Right renal cortex interstitium (tissue), 3 donors: ENCODE data around the gene HIPK2. TPM values are rescaled to one million over a fixed set of nuclear protein-coding genes. Genes with fewer than 3 reads are reported as not detected.

Source experiments
- DNase-seq, 3 donors: peaks; one replicate each; pipeline ENCODE4 v3.0.0-alpha.2; 2013; ENCODE audit warnings: low read depth in 3 of 3, low spot score in 2 of 3
- polyA plus RNA-seq, 3 donors: library from polyadenylated mRNA; unstranded; fragments of 120-200 nt; gene quantifications; one replicate each; pipeline ENCODE4 v1.2.1, GENCODE V29; 2013; ENCODE audit not compliant: insufficient read length in 3 of 3

HIPK2 gene
- polyA plus RNA-seq, 3 donors: 81.5 to 88.7 (median 87.6) TPM

DNA sequence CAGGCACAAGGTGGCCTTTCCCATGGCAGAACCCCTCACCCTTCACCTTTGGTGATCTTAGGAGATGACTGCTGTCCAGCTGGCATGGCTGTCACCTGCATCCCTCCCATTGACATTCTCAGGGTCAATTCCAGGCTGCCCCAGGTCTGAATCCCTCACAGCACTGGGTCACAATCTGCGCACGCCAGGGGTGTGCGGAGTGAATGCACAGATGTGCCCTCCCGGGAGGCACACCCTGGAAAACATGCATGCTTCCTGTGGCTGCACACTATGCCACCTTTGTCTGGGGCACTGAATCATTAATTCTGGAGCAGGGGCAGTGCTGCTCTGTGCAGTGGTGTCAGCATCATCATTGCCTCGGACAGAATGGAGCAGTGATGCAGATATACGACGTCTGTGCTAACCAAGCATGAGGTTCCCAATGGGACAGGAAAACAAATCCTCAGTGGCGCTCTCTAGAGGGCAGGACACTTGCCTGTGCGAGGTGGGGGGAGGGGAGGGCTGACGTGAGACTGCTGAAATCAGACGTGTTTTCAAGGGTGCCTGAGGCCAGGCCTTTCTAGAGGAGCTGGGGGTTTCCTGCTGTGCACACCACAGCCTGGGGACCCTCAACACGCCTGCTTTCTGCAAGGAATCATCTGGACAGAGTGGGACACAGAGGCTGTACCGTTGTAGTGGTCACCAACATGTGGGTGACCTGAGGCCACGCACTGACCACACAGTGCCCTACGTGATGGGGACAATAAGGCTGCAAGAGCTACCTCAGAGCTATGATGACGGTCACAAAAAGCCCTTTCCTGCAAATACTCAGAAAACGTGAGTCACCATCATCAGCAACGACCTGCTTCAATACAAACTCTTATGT, 77.9 kb downstream of the HIPK2 start:
- no peak for DNase-seq

- DNase-seq: no peak
Observed at GRCh38 chr7:139698844-139699243, 79.0 kb downstream of the HIPK2 start.

DNA sequence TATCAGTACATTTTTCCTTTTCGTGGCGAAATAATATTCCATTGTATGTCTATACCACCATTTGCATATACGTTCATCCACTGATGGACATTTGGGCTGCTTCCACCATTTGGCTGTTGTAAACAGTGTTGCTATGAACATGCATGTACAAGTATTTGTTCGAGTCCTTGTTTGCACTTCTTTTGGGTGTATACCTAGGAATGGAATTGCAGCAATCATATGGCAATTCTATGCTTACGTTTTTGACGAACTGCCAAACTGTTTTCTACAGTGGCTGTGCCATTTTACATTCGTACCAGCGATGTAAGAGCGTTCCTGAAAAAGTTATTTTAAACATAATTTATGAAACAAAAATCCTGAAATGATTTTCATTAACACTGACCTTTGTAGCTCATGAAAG, 79.5 kb downstream of the HIPK2 start:
- DNase-seq: no peak

DNA sequence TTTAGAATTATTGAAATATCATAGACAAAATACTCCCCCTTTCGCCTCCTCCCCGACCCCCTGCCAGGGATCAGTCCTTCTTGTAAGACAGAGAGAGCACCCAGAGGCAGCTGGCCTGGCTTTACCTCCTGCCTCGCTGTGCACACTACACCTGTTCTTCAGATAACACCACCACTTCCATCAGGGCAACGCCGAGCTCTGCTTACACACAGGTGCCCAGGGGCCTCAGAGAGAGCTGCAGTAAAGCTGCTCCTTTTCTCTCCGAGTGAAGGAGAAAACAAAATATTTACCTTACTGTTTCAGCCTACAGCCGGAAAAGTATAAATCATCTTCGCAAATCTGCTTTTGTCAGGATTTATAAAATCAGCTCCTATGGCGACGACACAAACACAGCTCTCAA, 80.7 kb downstream of the HIPK2 start:
- DNase-seq: no peak

DNA sequence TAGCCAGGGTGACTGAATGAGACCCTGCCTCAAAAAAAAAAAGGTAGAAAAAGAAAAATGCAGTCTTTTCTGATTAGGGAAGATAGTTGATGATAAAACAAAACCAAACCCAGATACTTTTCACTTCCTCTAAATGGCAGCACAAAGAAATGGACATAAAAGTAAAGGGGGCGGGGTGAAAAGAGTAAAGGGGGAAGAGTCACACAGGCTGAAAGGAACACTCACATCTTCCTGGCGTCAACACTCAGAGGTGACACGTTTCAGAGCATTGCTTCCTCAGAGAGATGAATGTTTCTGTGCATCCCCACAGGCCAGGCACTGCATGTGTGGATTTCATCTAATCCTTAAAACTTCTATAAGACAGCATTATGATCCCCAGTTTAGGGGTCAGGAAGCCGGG, 81.2 kb downstream of the HIPK2 start:
- DNase-seq: no peak

- no peak for DNase-seq
Observed at GRCh38 chr7:139695588-139695987, 82.2 kb downstream of the HIPK2 start.

GRCh38 chr7:139695051-139695450, 82.7 kb downstream of the HIPK2 start:
- no peak for DNase-seq

DNA sequence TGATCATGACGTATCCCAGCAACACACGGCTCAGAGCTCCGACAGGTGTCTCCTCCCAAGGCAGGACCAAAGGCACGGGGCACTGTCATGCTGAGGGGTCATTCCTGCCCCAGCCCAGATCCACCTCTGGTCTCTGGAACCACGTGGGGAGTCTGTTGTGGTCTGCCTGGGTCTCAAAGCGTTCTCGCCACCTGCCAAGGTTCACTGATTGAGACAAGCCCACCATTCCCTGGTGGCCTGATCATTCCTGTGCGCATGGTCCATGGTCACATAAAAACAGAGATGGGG, 83.5 kb downstream of the HIPK2 start:
- no peak for DNase-seq

DNA sequence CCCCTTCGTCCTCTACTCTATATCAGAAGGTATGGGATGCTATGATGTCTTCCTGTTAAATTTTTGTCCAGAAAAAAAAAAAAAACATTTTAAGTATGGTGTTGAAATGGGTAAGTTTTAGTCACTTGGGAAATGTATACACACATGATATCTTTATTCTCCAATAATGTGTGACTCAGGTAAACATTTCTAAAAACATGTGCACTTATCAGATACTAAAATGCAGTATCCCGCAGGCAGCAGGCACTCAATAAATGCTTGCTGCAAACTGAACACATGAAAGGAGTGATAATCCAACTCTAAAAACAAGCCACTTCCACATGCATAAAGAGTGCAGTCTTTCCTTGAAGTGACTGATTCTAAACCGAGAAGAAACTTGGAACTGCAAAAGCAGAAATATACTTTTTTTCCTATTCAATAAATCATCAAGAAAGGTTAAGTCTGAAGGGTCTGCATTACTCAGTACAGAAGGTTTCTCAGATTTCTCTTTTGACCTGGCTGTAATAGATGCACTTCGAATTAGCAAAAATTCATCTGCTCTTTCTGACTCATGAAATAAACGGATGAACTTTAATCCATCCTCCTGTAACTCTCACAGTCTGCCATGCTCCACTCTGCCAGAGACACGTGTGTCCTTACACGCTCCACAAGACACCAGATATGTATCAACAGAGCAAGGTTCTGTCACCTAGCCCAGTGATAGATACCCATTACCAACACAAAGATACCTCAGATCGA, 84.0 kb downstream of the HIPK2 start:
- no peak for DNase-seq

GRCh38 chr7:139692723-139693122, 85.1 kb downstream of the HIPK2 start:
- no peak for DNase-seq

DNA sequence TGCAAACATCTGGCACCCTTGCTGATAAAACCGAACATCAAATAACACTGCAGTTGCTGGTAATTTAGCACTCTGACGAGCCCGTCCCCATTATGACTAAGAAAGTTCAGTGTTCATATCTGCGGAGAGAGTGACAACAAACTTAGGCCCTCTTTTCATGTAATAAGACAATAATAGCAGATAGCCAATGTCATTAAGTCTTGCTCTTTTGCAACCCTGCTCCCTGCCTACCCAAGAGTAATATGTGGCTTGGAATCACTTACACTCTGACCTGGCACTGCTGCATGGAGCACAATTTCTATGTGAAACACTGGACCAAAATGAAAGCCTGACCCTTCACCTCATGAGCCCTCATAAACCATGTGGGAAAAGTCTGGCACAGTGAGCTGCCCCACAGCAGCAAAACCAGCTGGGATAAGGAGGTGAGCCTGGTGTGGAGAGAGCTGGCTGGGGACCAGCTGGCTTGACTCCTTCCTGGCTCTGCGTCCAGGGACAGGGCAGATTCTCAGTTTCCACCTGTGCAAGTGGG, 86.5 kb downstream of the HIPK2 start:
- no peak for DNase-seq

GRCh38 chr7:139687980-139688632, 89.7 kb downstream of the HIPK2 start:
- no peak for DNase-seq

DNA sequence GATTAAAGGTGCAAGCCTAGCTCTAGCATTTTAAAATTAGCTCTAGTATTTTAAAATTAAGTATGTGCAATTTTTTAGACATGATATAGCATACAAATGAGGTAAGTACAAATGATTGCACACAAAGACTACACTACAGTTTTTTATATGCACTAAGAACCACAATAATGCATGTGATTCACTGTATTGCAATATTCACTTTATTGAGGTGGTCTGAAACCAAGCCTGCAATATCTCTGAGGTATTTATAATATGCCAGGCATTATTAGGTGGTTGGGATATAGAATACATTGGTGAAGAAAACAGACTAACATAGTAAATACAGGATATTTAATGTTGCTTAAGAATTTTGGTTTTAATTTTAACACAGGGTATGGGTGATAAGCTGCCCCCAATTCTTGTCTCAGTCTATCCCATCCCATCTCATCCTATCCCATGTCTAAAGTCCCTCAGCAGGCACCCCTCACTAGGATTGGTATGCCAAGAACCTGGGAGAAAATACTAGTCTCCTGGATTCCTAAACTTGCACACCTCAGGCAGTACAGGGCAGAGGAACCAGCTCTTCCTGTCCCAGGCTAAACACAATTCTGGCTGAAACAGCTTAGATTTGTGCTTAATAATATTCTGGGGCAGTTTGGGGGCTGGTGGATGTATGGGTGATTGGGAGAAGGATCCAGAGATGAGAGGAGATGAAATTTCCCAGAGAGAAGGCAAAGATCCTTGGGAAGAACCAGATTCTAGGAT, 90.4 kb downstream of the HIPK2 start:
- no peak for DNase-seq

- no peak for DNase-seq
Observed at GRCh38 chr7:139683137-139683921, 94.5 kb downstream of the HIPK2 start.

GRCh38 chr7:139682136-139683013, 95.4 kb downstream of the HIPK2 start:
- DNase-seq: no peak

- no peak for DNase-seq
Observed at GRCh38 chr7:139681812-139682135, 96.0 kb downstream of the HIPK2 start.

GRCh38 chr7:139681463-139681755, 96.4 kb downstream of the HIPK2 start:
- no peak for DNase-seq

GRCh38 chr7:139680676-139681462, 96.9 kb downstream of the HIPK2 start:
- DNase-seq: no peak
